GM18909 (cell line): Measurements from ENCODE around the gene WDR83.
"Not testable (repeated sequence)": the region's sequence is repeated elsewhere in the genome, so short reads cannot be mapped to it uniquely, and the experiment has no call there.

Experiments
- ATAC-seq: cut with Tn5 transposase; IDR thresholded peaks from one replicate; pipeline ENCODE4 v1.9.1; 2021; ENCODE audit warnings: mild to moderate bottlenecking; ENCODE audit not compliant: unreplicated experiment, poor library complexity

The WDR83 gene, protein sequence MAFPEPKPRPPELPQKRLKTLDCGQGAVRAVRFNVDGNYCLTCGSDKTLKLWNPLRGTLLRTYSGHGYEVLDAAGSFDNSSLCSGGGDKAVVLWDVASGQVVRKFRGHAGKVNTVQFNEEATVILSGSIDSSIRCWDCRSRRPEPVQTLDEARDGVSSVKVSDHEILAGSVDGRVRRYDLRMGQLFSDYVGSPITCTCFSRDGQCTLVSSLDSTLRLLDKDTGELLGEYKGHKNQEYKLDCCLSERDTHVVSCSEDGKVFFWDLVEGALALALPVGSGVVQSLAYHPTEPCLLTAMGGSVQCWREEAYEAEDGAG

DNA sequence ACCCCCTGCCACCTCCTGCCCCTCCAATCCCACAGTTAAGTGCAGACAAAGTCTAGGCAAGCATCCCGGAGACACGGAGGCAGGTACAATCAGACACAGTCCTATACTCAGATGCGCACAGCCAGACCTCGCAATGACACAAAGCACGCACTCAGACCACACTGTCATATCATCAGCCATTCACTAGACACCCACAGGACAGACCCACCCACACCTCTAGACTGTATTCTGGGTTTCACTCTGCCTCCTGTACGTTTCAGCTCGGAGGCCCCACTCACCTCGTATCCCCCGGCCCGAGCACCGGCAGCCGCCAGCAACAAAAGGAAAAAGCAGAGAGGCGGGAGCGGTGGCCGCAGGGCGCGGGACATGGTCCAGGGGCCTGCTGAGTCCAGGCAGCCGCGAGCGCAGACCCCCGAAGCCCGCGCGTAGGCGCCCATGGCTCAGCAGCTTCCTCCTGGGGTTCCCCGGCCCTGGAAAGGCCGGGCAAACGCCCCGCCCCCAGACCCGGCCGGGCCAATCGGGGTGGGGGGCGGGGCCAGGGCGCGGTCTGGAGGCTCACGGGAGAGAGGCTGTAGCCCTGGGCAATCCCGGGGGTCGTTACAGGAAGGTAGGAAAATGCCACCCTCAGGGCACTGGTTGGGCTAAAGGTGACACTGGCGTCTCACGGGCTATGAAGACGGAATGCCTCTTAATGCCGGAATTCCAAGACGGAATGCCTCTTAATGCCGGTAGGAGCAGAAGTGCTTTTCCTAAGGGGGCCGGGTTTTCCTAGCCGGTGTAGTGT is at the start of gene WDR83, which contains the start of gene MAN2B1:
Gene WDR83, plus strand, starts transcription at position 543 of the 784 bp plus-strand sequence. CDS start 2,984 bp downstream, outside the sequence.
Gene MAN2B1, minus strand, starts transcription at position 478 of the 784 bp plus-strand sequence. Its CDS starts 41 bp downstream, at position 437.
- ATAC-seq = peak; percentile 41

- ATAC-seq = no peak
Measured at GRCh38 chr19:12617646-12618045, 49.0 kb upstream of the WDR83 start.

DNA sequence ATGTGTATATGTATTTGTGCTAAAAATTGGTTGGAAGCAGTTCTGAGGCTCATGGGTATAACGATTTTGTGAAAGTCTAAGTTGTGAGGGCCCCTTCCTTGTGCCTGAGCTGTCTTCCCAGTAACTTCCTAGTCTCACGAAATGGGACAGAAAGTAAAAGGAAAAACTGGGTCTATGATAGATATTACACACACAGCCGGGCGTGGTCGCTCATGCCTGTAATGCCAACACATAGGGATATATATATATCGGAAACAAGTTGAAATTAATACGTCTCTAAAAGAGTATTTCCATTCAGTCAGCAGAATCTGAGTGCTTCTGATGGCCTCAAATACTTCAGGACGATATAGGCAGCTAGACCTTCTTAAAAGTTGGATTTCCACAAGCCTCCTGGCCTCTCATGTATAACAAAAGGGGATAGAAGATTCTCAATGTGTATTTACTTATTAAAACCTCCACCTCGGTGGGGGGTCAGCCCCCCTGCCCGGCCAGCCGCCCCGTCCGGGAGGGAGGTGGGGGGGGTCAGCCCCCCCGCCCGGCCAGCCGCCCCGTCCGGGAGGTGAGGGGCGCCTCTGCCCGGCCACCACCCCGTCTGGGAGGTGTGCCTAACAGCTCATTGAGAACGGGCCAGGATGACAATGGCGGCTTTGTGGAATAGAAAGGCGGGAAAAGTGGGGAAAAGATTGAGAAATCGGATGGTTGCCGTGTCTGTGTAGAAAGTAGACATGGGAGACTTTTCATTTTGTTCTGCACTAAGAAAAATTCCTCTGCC is 45.2 kb upstream of the WDR83 start:
- ATAC-seq = not testable (repeated sequence)

GRCh38 chr19:12623361-12624031 is 43.1 kb upstream of the WDR83 start:
- no peak for ATAC-seq

DNA sequence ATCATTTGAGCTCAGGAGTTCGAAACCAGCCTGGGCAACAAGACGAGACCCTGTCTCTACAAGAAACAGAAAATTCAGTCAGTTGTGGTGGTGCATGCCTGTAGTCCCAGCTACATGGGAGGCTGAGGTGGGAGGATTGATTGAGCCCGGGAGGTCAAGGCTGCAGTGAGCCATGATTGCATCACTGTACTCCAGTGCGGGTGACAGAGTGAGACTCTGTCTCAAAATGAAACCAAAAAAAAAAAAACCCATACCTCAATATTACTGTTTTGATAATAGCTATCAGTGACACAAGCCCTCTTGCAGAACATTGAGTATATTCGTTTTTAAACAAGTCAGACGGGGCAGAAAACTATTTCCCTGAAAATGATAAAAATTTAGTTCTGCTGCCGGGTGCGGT is 39.6 kb upstream of the WDR83 start:
- ATAC-seq = no peak

DNA sequence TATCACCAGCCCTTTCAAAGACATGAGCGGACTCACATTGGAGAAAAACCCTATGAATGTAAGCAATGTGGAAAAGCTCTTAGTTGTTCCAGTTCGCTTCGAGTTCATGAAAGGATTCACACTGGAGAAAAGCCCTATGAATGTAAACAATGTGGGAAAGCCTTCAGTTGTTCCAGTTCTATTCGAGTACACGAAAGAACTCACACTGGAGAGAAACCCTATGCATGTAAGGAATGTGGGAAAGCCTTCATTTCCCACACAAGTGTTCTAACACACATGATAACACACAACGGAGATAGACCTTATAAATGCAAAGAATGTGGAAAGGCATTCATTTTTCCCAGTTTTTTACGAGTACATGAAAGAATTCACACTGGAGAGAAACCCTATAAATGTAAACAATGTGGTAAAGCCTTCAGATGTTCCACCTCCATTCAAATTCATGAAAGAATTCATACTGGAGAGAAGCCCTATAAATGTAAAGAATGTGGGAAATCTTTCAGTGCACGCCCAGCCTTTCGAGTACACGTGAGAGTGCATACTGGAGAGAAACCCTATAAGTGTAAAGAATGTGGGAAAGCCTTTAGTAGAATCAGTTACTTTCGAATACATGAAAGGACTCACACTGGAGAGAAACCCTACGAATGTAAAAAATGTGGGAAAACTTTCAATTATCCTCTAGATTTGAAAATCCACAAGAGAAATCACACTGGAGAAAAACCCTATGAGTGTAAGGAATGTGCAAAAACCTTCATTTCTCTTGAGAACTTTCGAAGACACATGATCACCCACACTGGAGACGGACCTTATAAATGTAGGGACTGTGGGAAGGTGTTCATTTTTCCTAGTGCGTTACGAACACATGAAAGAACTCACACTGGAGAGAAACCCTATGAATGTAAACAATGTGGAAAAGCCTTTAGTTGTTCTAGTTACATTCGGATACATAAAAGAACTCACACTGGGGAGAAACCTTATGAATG is 38.3 kb upstream of the WDR83 start:
- ATAC-seq = no peak

DNA sequence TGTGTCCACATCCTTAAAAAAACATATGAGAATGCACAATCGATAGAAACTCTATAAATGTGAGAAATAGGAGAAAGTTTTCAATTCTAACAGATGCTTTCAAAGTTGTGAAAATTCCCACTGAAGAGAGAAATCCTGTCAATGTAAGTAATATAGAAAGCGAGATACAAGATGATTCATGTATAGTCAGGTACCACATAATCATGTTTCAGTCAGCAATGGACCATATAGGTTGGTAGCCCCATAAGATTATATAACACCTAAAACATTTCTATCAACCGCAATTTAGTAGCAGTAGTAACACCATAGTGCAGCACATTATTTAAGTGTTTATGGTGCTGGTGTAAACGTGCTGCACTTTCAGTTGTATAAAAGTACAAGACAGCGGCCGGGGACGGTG is 37.4 kb upstream of the WDR83 start:
- no peak for ATAC-seq

DNA sequence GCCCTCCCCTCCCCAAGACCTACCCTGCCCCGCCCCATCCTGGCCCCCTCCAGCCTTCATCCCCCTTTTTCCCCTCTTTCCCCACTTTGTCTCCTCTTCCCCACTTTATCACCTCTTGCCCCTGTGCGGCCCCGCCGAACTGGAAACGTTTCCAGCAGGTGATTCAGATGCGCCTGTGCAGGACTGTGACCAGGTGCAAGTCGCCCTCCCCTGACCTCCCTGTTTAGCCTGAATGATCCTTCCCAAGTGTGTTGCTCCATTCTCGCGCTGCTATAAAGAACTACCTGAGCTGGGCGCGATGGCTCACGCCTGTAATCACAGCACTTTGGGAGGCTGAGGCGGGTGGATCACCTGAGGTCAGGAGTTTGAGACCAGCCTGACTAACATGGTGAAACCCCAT is 30.0 kb upstream of the WDR83 start:
- ATAC-seq = no peak

- no peak for ATAC-seq
Measured at GRCh38 chr19:12638611-12639182, 27.9 kb upstream of the WDR83 start.

- ATAC-seq = peak; percentile 50
Measured at GRCh38 chr19:12639901-12640613, 26.6 kb upstream of the WDR83 start.

GRCh38 chr19:12641456-12641855 is 25.2 kb upstream of the WDR83 start:
- ATAC-seq = no peak

GRCh38 chr19:12642506-12642905 is 24.1 kb upstream of the WDR83 start:
- no peak for ATAC-seq

DNA sequence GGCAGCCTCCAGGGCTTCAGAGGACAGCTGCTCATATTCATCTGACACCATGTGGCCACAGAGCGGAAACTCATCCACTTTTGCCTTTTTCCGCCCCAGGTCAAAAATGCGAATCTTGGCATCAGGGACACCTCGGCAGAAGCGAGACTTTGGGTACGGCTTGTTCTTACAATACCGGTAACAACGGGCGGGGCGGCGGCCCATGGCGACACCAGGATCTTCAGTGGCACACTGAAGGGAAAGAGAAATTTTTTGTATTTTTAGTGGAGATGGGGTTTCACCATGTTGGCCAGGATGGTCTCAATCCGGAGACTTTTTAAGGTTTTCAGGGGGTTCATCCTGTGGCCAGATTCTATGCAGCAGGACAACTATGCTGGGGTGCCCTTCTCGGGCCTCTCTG is 22.9 kb upstream of the WDR83 start:
- not testable (repeated sequence) for ATAC-seq

DNA sequence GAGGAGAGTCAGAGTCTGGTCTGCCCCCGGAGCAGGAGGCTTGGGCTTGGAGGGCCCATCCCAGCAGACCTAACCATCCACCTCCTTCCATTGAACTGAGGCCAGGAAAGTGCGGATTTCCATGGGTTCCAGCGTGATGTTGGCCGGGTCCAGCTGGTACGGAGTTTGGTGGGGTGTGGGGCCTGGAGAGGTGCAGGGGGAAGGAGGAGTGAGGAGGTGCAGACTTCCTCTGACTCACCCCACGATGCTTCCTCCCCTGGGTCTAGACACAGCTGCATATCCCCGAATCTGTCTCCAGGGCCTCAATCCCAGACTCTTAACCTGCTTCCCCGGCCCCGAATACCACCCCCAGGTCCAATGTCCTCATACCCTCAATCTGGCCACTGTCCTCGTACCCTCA is 20.1 kb upstream of the WDR83 start:
- ATAC-seq = no peak

DNA sequence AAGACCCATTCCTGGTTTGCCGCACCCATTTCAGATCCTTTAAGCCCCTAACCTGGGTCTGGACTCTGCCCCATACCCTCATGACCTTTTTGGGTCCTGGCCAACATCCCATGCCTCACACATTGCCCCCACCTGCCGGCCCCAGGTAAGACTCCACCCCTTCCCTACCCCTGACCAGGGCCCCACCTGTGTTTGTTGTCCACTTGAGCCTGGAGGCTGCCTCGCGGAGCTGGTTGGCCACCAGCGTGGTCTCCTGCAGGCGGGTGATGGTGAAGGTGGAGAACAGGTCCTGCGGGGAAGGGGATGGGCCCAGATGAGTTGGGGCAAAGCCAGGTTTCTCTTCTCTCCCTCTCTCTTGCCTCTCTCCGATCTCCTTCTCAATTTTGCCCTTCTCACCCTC is 19.6 kb upstream of the WDR83 start:
- no peak for ATAC-seq

DNA sequence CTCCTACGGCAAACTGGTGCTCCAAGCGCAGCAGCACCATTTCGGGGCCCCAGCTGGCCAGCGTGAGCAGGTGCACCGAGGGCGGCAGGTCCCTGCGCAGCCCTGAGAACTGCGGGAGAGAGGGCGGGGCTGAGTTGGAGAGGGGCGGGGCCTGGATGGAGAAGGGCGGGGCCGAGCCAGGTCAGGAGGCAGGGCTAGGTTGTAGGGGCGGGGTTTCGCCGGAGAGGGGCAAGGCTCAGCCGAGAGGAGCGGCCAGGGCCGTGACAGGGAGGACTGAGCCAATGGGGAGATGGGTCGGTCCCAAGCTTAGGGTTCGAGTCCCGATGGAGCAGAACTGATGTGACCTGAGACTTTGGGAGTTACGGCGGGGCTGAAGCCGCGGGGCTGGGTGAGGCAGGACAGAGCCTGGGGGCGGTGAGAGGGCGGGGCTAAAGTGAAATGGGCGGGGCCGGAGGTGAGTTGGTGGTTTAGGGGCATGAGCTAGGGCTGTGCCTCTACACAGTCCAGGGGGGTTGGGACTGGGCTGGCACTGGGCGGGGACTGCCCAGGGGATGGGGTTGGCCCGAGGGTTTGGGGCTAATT is 19.0 kb upstream of the WDR83 start:
- no peak for ATAC-seq

DNA sequence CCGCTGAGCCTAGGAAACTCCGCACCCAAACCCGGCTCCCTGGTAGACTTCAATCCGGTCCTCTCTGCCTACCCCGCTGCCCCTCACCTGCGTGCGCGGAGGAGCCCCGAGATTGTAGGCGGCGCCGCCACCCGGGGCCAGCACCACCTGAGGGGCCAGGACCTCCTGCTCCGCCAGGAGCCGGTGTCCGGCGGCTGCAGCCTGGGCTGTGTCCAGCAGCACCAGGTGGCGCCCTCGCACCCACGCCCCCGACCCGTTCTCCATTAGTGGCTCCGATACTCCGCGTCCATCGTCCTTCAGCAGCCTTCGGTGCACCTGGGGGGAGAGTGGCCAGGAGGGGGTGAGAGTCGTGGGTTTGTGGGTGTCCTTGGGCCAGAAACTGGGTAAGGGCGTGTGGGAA is 18.5 kb upstream of the WDR83 start:
- ATAC-seq = no peak

- ATAC-seq = no peak
Measured at GRCh38 chr19:12649941-12650340, 16.7 kb upstream of the WDR83 start.
